CD4-positive, alpha-beta T cell treated with Interleukin-21 for 1 hour (primary cell): Measurements from ENCODE around the gene SERPINA5.

Experiments used
- DNase-seq: peaks from one replicate; pipeline ENCODE4 v3.0.0-alpha.2; 2020

SERPINA5 gene

GRCh38 chr14:94581127-94581999, at the start of gene SERPINA5:
SERPINA5 (plus strand) TSS chr14:94581426; CDS start chr14:94587363, 5,937 bp downstream.
- DNase-seq, result no peak

- no peak for DNase-seq
These were observed 48.8 kb upstream of the SERPINA5 start for GRCh38 chr14:94532447-94532846.

DNA sequence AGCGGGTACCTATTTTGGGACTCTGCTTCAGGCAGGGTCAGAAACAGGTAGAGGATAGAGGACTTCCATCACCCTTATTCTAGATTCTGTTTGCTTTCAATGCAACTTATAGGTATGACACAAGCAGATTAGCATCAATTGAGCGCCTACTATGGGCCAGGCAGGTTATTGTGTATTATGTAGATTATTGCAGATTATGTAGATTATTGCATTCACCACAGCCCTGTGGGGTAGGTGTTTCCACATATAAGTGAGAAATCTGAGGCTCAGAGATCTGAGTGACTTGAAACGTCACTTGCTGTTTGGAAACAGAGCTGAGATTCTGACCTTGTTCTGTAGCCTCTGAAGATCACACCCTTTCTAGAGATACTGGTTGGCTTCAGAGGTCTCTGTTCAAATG, 45.7 kb upstream of the SERPINA5 start:
- DNase-seq, result no peak

DNA sequence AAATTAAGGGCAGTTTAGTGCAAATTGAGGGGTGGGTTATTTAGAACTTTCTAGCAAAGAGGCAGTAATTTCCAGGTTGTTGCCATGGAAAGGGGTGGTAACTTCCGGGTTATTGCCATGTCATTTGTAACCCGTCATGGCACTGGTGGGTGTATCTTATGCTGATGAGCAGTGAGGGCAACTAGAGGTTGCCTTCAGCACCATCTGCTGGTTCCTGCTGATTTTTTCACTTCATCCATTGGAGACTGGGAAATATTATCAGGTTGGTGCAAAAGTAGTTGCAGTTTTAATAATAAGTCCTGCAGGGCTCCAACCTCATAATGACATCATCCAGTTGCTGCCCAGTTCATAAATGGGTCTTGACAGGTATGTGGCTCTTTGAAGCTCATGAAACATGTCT, 44.4 kb upstream of the SERPINA5 start:
- no peak for DNase-seq

DNA sequence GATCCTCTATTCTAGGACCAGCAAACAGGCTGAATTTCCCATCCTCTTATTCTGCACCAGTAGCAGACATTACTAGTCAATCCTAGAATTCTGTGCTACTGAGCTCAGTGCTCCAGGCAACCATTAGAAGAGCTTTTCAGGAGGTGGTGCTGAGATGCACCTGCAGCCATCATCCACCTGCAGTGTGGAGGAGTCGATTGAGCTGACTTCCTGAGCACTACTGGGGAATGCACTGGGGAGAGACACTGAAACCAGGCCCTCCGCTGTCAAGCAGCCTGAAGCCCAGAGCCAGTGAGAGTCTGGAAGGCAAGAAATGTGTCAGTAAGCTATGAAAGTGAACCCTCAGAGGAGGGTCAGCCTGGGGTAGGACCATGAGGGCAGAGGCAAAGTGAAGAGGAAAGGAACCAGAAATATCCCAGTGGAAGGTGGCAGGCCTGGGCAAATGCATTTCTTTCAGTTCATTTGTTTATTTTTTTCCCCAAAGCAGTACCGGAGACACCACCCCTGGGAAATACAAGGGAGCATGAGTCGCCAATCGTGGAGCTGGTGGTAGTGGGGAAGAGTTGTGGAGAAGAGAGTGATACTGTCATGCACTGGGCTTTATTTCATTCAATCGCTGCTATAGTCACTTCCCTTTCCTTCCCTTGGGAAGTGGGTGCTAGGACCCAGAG, 43.0 kb upstream of the SERPINA5 start:
- no peak for DNase-seq

GRCh38 chr14:94539181-94539580, 42.0 kb upstream of the SERPINA5 start:
- DNase-seq, result no peak

- no peak for DNase-seq
These were observed 41.0 kb upstream of the SERPINA5 start for GRCh38 chr14:94540031-94540794.

DNA sequence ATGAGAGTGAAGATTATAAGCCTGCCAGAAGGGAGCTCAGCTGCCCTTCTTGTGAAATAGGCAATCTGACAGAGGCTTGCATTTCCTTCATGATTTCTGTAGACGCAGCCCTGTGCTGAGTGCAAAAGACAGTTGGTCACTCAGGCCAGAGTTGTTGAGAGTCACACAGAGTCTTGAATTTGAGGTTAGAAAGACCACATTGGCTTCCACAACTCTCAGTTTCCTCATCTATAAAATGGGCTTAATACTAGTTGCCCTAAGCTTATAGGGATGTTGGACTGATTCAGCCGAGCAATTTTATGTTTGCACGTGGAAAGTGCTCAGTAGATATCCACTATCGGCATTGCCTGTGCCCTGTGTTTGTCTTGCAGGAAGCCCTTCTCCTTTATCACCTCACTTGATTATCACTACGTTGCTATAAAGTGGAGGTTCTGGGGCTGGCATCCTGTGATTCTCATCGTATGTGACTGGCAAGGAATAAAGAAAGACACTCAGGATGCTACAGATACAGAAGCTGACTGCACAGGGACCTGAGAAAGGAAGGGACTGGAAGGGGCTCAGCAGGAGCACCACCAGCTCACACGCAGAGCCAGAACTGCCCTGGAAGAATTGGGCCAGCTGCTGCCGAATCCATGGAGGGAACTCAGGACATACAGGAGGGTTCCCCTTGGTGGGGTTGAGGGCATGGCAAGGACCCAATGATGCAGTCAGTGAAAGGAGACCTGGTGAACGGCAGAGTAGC, 39.8 kb upstream of the SERPINA5 start:
- DNase-seq, result no peak

DNA sequence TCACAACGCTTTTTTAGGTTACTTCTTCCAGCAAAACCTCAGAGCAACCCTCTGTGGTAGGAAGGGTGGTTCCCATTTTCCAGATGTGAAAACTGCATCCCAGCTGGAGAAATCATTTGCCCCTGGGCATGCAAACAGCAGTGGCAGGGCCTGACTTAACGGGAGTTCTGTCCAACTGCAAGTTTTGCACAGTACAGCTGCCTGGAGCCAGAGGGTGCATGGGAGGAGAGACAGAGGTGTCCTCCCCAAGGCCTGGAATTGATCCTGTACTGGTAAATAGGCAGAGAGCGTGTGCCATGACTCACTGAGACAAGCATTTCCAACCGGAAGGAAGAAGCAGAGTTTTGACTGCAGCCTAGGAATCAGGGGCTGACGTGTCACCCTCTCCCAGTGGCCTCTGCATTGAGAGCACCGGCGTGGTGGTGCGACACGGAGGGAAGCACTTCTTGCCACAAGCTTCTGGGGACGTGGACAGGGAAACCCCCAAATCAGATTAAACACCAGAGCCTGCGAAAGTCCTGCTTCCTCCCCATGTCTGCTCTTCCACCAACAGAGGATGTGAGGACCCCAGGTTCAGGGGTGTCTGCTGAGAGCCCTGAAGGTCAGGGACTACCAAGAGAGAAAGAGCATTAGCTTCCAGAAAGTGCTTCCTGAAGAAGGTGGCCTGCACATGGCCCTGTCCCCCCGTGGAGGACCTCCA, 39.0 kb upstream of the SERPINA5 start:
- no peak for DNase-seq

DNA sequence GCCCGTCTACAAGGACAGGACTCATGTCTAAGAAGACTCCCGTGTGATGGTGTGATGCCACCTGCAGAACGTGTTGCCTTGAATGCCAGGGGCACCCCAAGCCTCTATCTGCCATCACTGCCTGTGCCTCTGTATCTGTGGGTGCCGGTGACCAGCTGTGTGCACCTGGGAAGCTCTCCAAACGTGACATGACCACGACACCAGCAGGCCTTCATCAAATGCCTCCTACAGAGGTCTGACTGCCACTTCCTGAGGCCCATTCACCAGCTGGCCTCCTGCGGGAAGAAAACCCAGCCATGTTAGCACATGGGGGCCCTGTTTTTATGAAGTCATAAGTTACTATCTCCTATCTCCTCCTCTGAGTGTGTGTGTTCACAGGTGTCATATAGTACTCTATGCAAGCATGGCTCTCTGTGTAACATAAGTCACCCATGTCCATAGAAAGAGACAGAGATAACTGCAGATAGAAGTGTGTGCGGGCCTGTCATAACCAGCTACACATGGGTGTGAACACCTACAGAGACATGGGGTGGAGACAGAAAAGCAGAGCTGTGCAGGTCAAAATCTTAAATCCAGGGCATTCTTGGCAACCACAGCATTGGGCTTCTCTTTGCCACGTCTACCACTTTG, 38.3 kb upstream of the SERPINA5 start:
- DNase-seq, result no peak

GRCh38 chr14:94543449-94544124, 37.6 kb upstream of the SERPINA5 start:
- no peak for DNase-seq

DNA sequence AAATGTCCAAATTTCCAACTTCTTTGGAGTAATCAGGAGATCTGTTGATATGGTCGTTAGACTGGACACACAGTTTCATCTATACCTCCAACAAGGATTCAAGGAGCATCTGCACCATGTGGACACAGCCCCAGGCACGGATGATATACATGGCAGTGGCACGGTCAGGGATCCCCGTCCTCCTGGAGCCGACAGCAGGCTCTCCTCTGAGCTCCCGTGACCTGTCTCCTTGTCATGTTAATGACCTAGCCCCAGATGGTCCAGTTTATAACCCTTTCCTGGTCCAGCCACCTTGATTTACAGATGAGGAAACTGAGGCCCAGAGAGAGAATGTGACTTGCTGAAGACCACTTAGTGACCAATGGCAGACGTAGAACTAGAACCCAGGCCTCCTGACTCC, 36.5 kb upstream of the SERPINA5 start:
- no peak for DNase-seq

- DNase-seq, result no peak
These were observed 35.9 kb upstream of the SERPINA5 start for GRCh38 chr14:94545131-94545841.

GRCh38 chr14:94547151-94547680, 34.0 kb upstream of the SERPINA5 start:
- no peak for DNase-seq

- DNase-seq, result no peak
These were observed 33.5 kb upstream of the SERPINA5 start for GRCh38 chr14:94547726-94548125.

DNA sequence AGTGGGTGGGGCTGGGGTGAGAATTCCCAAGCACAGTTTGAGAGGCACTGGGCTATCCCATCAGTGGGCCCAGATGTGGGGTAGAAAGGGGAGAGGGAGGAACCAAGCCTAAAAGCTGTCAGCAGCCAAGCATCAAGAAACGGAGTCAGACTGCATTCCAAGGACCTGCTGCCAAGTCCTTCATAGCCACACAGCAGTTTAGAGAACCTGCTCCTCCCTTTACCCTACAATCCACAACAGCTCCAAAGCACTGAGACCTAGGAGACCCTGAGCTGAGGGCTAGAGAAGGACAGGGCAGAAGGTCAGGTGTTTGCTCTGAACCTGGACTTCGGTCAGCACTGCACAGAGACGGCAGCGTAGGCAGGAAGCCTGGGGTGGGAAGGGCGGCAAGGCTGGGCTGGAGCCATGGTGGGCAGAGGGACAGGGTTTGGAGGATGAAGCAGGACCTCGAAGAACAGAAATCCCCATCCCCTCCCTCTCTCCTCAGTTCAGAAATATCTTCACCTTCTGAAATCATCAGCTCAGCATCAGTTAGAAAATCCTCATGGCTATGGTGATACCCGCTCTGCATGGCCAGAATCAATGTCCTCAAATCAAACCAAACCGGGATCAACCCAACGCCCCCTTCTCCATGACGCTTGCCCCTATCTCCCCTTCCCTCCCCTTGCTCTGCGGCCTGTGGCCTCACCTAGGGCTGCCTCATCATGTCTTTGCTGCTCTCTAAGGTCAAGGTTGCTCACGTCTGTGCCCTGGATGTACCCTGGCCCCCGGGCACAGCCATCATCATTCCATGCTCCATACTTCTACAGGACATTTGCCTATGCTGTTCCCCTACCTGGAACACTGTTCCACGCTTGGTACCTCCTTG, 32.9 kb upstream of the SERPINA5 start:
- no peak for DNase-seq

DNA sequence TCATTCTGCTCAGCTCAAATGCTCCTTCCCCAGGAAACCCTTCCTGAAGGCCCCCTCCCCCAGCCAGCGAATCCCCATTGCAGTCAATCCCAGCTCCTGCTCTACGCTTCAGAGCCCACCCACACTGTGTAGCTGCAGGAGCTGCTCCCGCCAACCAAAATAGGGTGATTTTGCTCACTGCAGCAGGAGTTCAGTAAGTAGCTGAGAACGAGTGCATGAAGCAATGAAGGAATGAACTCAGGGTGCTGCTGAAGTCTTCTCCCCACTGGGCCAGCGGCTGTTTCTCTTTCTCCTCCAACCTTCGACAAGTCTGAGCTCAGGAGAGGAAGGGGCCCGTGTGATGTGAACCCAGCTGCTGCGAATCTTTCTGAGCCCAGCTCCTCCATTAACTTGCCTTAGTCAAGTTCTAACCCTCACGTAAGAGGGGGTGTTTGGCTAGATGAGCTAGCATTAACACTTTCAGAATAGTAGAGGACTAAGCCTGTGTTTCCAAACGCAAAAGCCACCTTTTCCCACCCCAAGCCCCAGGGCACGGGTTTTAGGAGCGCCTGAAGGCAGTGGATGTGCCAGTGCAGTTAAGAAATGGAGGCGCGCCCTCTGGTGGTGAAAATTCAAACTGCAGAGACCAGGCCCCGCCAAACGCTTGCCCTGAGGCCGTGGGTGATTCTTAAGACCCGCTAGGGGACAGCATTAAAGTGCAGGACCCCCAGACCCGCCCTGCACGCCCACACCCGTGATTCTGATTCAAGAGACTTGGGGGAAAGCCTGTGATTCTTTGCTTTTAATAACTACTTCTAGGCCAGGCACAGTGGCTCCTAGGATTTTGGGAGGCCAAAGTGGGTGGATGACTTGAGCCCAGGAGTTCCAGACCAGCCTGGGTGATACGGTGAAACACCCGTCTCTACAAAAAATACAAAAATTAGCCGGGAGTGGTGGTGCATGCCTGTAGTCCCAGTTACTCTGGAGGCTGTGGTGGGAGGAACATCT, 31.9 kb upstream of the SERPINA5 start:
- peak; percentile 31 for DNase-seq

DNA sequence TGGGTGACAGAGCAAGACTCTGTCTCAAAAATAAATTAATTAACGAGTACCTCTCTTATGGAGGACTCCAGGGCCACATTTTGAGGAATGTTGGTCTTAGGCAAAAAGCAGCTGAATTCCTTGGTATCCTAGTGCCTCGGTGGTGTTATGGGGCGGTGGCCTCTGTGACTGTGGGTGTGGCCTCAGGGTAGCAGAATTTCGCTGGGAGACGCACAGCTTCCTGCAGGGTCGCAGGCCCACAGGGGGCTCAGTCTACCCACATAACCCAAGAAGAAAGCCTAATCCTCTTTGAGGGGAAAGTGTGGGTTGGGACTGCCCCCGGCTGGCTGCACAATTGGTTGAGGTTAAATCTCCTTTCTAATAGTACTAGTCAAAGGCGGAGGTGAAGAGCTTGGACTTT, 31.2 kb upstream of the SERPINA5 start:
- DNase-seq, result no peak
